ENCODE results near the gene MGAT4B. TPM values are rescaled to one million over a fixed set of nuclear protein-coding genes. Genes with fewer than 3 reads are reported as not detected.

The MGAT4B gene
- total and polyA plus RNA-seq, 2 of the 13 experiments (the other 11 are each of a cell fraction or from before 2014, with no cell fraction given), result 93.5 to 130 TPM

GRCh38 chr5:179820483-179821297 lies 14.0 kb upstream of the MGAT4B start, which contains the start of gene SQSTM1 (continued):
- 0 out of 4 replicates have a peak, but pooled peaks of 1 of the 2 experiments have one; percentile 62 for TF ChIP-seq ATF4 (CRISPR knock-in tag; IDR thresholded peaks at IDR 0.05)
- no peak for TF ChIP-seq CENPBD1 (CRISPR knock-in tag; IDR thresholded peaks at IDR 0.05; ENCODE audit: borderline replicate concordance, low read depth)
- TF ChIP-seq ZNF530 (CRISPR knock-in tag; IDR thresholded peaks at IDR 0.05; ENCODE audit: low read depth), result no peak
- TF ChIP-seq CREM (IDR thresholded peaks at IDR 0.05), result no peak
- TF ChIP-seq CREM (CRISPR knock-in tag; IDR thresholded peaks at IDR 0.05), result no peak
- TF ChIP-seq MAFK (conservative IDR thresholded peaks at IDR 0.05 in 1 of 2, IDR thresholded peaks at IDR 0.05 in 1 of 2; ENCODE audit: low read length in 2 of 2), result peak; percentile 88 to 97
- TF ChIP-seq ZGPAT (CRISPR knock-in tag; IDR thresholded peaks at IDR 0.05), result peak; percentile 75; the same call in 1 of the 2 replicates
- peak; percentile 46; the same call in 1 of the 2 replicates for TF ChIP-seq SNAPC4 (CRISPR knock-in tag; IDR thresholded peaks at IDR 0.05)
- TF ChIP-seq BORCS8-MEF2B (CRISPR knock-in tag; IDR thresholded peaks at IDR 0.05), result peak; percentile 69; the same call in 1 of the 2 replicates
- no peak for TF ChIP-seq NR2F6 (IDR thresholded peaks at IDR 0.05)
- TF ChIP-seq NR2F6 (CRISPR knock-in tag; IDR thresholded peaks at IDR 0.05), result 0 out of 2 replicates have a peak, but pooled peaks have one; percentile 7
- peak; percentile 96 for TF ChIP-seq NFE2L1 (CRISPR knock-in tag; IDR thresholded peaks at IDR 0.05; ENCODE audit: borderline replicate concordance)
- TF ChIP-seq ZNF260 (CRISPR knock-in tag; IDR thresholded peaks at IDR 0.05; ENCODE audit: borderline replicate concordance, low read depth), result no peak
- TF ChIP-seq ETV5 (CRISPR knock-in tag; IDR thresholded peaks at IDR 0.05; ENCODE audit: borderline replicate concordance), result peak; percentile 27; the same call in 1 of the 2 replicates
- TF ChIP-seq ZNF235 (CRISPR knock-in tag; IDR thresholded peaks at IDR 0.05; ENCODE audit: borderline replicate concordance), result 0 out of 2 replicates have a peak, but pooled peaks have one; percentile 28
- TF ChIP-seq TAF15 (IDR thresholded peaks at IDR 0.05; ENCODE audit: low read depth, low read length, poor library complexity, severe bottlenecking), result no peak
- no peak for TF ChIP-seq KDM6A (CRISPR knock-in tag; IDR thresholded peaks at IDR 0.05; ENCODE audit: low read depth)
- TF ChIP-seq ZNF33A (CRISPR knock-in tag; IDR thresholded peaks at IDR 0.05; ENCODE audit: borderline replicate concordance), result no peak
- TF ChIP-seq ZNF558 (CRISPR knock-in tag; IDR thresholded peaks at IDR 0.05; ENCODE audit: borderline replicate concordance), result peak; percentile 48; the same call in 1 of the 2 replicates
- TF ChIP-seq NR2F2 (IDR thresholded peaks at IDR 0.05; ENCODE audit: borderline replicate concordance, low read depth), result no peak
- TF ChIP-seq SMAD3 (CRISPR knock-in tag; IDR thresholded peaks at IDR 0.05), result peak; percentile 34; the same call in 1 of the 2 replicates
- TF ChIP-seq GATAD2A (CRISPR knock-in tag; IDR thresholded peaks at IDR 0.05), result no peak; the same call in 1 of the 2 replicates

All from HepG2 (cell line).